GM21723 (cell line): ENCODE results near the gene DCDC2.
A peak's percentile ranks its signal among the peaks of the same experiment; 100 is the strongest.
"Not testable (repeated sequence)": the region's sequence is repeated elsewhere in the genome, so short reads cannot be mapped to it uniquely, and the experiment has no call there.

Experiments used
- ATAC-seq: cut with Tn5 transposase; IDR thresholded peaks from one replicate; pipeline ENCODE4 v1.9.1; 2021; ENCODE audit warnings: mild to moderate bottlenecking, moderate library complexity; ENCODE audit not compliant: unreplicated experiment

Gene DCDC2

DNA sequence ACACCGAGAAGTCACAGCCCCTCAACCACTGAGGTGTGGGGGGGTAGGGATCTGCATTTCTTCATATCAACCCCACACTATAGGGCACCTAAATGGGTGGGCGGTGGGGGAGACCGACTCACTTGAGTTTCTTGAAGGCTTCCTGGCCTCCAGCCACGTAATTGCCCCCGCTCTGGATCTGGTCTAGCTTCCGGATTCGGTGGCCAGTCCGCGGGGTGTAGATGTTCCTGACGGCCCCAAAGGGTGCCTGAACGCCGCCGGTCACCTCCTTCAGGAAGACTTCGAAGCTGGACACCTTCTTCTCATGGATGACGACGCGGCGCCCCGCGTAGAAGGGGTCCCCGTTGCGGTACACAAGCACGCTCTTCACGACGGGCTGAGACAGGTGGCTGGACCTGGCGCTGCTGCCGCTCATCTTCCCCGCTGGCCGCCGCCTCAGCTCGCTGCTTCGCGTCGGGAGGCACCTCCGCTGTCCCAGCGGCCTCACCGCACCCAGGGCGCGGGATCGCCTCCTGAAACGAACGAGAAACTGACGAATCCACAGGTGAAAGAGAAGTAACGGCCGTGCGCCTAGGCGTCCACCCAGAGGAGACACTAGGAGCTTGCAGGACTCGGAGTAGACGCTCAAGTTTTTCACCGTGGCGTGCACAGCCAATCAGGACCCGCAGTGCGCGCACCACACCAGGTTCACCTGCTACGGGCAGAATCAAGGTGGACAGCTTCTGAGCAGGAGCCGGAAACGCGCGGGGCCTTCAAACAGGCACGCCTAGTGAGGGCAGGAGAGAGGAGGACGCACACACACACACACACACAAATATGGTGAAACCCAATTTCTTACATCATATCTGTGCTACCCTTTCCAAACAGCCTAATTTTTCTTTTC is at the start of gene DCDC2:
Gene DCDC2 (minus strand): TSS at position 724 of the 883 bp plus-strand sequence. CDS start 309 bp downstream, at position 415.
- ATAC-seq, result no peak

DNA sequence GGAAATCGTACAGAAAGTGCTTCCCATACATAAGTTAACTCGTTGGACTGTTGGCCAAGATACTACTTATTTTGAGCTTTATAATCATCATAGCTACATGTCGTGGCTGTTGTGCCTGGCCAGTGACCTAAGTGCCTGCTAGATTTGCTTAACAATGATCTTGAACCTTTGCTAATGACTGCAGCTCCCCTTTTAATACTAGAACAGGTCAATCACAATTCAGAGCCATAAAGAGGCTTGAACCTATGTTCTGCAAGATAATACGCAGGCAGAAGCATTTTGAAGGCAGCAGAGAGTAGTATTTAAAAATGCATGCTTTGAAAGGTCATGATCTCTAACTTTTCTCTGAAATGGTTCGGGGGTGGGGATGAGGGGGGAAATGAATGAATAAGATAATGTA is 47.4 kb upstream of the DCDC2 start:
- ATAC-seq, result no peak

DNA sequence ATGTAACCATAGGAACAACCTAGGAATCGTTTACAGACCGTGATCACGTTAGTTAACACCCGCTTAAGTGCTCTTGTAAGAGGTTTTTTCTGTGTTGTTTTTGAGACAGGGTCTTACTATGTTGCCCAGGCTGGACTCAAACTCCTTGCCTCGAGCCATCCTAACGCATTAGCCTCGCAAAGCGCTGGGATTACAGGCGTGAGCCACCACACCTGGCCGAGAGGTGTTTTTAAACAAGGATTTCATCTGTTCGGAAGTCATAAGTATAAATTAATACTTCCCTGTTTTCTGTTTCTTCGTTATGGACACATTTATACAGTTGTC is 45.6 kb upstream of the DCDC2 start:
- peak; percentile 9 for ATAC-seq

DNA sequence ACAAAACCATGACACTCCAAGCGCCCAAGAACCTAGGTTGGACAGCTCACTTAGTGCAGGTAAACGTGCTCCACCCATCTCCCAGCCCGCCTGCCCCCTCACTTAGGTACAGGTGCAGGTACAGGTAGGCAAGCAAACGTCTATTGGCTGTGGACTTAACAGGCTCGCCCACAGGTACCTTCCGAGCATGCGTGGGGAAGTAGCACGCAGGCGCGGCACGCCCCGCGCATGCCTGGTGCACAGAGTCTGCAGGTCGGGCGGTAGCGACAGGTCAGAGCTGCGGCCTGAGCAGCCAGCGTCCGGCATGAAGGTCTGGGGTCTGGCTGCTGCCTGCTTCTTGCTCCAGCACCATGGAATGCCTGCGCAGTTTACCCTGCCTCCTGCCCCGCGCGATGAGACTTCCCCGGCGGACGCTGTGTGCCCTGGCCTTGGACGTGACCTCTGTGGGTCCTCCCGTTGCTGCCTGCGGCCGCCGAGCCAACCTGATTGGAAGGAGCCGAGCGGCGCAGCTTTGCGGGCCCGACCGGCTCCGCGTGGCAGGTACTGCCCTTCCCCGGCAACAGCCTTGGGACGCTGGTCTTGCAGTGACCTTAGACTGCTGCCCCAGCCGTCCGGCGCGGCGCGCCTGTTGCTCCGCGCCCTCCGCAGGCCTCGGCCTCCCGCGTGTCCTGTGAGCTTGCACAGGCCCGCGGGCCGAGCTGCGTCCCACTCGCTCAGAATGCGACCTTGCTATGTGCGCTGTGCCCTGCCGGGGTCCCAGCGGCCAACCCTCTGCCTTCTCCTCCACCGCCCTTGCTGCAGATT is 45.0 kb upstream of the DCDC2 start, which contains the start of gene MRS2:
Gene MRS2 (plus strand): TSS at position 240 of the 804 bp plus-strand sequence. CDS start 111 bp downstream, at position 351.
- ATAC-seq, result peak; percentile 98

DNA sequence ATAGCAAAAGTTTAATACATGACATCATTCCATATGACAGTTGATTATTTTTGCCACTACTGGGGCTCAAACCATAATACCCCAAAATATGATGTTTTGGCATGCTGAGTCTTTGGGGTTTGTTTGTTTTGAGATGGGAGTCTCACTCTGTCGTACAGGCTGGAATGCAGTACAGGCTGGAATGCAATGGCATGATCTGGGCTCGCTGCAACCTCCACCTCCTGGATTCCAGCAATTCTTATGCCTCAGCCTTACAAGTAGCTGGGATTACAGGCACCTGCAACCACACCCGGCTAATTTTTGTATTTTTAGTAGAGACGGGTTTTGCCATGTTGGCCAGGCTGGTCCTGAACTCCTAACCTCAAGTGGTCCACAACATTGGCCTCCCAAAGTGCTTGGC is 43.6 kb upstream of the DCDC2 start:
- no peak for ATAC-seq

DNA sequence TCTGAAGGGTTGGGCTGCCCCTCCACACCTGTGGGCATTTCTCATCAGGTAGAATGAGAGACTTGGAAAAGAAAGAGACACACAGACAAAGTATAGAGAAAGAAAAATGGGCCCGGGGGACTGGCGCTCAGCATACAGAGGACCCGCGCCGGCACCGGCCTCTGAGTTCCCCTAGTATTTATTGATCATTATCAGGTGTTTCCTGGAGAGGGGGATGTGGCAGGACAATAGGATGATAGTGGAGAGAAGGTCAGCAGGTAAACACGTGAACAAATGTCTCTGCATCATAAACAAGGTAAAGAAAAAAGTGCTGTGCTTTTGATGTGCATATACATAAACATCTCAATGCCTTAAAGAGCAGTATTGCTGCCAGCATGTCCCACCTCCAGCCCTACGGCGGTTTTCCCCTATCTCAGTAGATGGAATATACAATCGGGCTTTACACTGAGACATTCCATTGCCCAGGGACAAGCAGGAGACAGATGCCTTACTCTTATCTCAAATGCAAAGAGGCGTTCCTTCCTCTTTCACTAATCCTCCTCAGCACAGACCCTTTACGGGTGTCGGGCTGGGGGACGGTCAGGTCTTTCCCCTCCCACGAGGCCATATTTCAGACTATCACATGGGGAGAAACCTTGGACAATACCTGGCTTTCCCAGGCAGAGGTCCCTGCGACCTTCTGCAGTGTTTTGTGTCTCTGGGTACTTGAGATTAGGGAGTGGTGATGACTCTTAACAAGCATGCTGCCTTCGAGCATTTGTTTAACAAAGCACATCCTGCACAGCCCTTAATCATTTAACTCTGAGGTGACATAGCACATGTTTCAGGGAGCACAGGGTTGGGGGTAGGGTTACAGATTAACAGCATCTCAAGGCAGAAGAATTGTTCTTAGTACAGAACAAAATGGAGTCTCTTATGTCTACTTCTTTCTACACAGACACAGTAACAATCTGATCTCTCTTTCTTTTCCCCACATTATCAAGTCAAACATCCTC is 42.5 kb upstream of the DCDC2 start:
- ATAC-seq, result not testable (repeated sequence)

DNA sequence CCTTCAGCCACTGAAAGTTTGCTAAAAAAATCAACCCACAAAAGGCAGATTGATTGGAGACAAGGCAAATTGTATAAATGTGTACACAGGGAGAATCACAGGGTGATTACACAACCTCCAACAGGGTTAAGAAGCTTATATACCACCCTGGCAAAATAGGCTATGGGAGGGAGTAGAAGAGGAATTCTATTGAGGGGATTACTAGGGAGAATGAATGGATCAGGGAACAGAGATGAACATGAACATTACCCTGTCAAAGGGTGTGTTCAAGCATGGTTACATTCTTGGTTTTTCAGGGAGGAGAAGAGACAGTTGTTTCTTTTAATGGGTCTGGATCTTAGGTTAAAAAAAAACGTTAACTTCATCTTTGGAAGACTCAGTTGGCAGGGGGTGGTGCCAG is 39.8 kb upstream of the DCDC2 start:
- ATAC-seq, result no peak

DNA sequence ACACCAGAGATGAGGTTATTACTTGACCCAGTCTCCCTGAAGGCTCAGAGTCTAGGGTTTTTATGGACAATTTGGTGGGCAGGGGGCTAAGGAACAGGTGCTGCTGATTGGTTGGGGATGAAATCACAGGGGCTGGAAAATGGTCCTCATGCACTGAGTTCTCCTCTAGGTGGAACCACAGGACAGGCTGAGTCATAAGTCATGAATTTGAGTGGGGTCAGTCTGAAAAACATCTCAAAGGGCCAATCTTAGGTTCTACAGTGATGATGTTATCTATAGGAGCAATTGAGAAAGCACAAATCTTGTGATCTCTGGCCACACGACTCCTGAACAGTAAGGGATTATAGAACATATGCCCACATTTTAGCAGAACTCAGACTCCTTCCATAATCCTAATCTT is 39.0 kb upstream of the DCDC2 start:
- no peak for ATAC-seq

DNA sequence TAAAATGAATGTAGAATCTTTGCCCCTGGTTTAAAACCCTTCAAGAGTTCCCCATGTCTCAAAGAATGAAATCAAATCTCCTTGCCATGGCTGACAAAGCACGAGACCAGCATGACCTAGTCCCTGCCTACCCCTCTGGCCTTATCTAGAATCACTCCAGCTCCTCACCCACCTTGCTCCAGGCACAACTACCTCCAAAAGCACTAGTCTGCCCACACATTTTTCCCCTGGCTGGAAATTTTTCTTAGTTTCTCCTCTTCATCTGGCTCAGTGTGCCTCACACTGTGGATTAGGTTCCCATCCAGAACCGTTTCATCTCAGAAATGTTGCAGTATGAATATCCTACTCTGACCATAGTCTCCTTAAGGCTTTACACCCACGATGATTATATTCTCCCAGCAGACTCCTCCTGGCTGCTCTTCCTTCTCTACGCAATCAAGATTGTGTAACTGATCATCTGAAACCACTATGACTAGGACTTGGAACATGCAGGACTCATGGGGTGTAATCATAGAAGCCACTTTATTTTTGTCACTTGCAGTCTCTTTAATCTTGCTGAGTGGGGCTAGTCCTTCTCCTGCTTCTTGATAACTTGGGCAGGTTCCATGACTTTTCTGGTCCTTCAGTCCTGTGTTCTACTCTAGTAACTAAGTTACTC is 37.0 kb upstream of the DCDC2 start:
- no peak for ATAC-seq

DNA sequence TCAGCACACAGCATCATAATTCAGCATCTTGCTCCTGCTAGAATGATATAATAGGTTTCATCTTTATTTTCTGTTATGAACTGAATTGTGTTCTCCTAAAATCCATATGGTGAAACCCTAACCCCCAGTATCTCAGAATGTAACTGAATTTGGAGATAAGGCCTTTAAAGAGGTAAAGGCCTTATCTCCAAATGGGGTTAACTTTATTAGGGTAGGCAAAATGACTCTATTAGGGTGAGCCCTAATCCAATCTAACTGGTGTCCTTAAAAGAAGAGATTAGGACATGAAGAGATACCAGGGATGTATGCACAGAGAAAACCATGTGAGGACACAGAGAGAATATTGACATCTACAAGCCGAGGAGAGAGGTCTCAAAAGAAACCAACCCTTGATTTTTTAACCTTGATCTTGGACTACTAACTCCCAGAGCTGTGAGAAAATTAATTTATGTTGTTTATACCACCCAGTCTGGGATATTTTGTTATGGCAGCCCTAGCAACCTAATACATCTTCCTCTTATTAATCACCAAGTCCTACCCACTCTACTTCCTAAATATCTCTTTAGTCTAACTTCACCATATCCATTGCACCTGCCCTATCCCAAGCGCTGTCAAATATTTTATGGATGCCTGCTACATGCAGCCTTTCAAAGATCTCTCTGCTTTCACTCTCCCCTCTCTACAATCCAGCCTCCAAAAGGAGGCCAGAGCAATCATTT is 36.4 kb upstream of the DCDC2 start:
- ATAC-seq, result no peak

DNA sequence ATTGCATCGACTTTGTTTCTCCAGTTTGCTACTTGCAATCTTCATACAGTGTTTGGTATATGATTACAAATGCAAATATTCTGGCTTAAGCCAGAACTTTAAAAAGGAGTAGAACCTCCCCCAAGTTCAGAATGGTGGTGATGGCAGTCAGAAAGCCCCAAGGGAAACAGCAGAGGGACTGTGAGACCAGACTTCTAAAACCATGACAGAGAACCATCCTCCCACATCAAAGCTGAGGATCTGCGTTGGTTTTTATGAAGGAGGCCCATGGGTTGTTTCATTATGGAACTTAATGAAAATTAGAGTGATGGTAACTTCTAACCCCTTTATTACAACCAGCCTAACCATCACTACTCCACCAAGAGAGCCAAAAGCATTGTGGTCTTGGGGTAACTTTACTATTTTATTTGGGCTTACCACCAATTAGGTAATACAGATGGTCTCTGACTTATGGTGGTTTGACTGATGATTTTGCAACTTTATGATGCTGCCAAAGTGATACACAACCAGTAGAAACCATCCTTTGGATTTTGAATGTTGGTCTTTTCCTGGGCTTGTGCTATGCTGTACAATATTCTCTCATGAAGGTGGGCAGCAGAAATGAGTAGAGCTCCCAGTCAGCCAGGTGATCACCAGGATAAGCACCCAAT is 34.0 kb upstream of the DCDC2 start:
- peak; percentile 79 for ATAC-seq

DNA sequence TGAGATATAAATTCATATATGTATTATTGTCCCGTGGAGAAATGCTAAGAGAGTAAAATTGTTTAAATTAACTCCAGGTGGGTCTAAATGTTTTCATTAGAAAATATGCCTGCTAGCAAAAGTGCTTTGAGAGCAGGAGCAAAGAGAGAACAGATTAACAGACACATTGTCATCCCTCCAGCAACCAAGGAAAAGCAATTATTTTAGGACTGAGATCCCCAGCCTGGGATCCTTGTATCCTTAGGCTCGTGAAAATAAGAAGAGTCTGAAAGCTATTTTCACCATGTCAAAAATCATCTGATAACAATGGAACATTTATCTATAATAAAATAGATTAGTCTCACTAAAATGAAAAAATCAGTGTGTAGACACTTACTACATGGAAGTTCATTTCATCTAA is 33.3 kb upstream of the DCDC2 start:
- no peak for ATAC-seq

DNA sequence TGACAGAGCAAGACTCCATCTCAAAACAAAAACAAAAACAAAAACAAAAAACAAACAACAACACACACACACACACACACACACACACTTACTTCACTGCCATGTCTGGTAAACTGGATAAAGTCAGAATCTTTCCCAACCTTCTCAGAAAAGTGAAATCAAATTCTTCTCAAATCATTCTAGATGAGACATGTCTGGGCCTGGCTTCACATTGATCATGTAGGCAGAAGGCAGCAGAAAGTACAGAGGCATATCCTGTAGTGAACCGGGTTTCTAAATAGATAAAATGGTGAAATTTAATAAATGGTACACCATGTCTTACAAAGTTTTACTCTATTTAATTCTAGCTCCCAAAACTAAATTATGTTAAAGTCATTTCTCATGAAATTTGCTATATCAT is 30.0 kb upstream of the DCDC2 start:
- ATAC-seq, result no peak

DNA sequence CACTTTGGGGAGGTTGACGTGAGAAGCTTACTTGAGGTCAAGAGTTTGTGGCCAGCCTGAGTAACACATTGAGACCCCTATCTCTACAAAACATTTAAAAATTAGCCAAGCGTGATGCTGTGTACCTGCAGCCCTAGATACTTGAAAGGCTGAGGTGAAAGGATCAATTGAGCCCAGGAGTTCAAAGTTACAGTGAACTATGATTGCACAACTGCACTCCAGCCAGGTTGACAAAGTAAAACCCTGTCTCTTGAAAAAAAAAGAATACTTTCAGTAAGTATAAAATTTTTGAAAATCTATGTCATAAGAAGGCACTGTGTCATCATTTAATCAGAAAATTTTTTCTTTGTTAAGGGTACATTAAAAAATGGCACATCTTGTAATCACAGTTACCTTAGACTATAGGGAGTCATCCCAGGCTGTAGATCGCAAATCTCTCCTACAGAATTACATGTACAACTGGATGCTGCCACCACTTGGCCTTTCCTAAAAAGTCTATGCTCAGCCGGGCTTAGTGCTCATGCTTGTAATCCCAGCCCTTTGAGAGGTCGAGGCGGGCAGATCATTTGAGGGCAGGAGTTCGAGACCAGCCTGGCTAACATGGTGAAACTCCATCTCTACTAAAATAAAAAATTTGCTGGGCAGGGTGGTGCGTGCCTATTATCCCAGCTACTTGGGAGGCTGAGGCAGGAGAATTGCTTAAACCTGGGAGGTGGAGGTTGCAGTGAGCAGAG is 27.8 kb upstream of the DCDC2 start:
- no peak for ATAC-seq

DNA sequence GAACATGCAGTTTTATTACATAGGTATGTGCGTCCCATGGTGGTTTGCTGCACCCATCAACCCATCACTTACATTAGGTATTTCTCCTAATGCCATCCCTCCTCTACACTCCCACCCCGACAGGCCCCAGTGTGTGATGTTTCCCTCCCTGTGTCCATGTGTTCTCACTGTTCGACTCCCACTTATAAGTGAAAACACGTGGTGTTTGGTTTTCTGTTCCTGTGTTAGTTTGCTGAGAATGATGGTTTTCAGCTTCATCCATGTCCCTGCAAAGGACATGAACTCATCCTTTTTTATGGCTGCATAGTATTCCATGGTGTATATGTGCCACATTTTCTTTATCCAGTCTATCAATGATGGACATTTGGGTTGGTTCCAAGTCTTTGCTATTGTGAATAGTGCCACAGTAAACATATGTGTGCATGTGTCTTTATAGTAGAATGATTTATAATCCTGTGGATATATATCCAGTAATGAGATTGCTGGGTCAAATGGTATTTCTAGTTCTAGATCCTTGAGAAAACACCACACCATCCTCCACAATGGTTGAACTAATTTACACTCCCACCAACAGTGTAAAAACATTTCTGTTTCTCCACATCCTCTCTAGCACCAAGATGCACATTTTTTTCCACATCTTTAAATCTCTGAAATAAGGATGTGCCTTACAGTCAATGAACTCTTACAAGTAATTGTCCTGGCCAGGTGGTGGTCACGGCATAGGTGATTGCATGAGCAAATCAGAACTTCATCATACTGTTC is 26.7 kb upstream of the DCDC2 start:
- ATAC-seq, result not testable (repeated sequence)

DNA sequence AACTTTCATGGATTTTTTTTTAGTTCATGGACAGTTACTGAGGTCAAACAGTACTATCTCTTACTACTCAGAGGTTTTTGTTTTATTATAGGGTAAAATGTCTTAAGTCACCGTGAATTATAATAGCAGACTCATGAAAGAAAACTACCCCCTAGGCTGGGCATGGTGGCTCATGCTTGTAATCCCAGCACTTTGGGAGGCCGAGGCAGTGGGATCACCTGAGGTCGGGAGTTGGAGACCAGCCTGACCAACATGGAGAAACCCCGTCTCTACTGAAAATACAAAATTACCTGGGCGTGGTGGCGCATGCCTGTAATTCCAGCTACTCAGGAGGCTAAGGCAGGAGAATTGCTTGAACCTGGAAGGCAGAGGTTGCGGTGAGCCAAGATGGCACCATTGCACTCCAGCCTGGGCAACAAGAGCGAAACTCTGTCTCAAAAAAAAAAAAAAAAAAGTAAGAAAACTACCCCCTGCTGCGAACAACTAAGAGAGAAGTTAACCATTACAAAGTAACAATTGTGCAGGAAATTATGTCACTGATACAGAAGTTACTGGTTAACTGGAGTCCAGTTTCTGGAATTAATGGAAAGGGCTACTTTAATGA is 25.1 kb upstream of the DCDC2 start:
- not testable (repeated sequence) for ATAC-seq

DNA sequence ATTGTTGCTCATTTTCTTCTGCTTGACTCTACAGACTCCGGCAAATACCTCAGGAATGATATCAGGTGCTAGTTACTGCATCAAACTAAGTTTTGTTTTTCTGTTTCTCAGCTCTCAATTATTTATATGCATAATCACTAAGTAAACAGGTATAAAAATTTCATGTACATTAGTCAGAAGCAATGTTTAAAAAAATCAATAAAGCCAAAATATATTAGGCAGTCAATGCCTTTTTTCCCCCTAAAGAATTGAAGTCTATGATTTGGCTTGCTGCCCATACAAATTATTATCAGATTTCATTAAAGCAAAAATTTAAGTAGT is 24.3 kb upstream of the DCDC2 start:
- ATAC-seq, result no peak
